OCI-LY7 (cell line): ENCODE data around the gene ACP3. TPM values are rescaled to one million over a fixed set of nuclear protein-coding genes. Genes with fewer than 3 reads are reported as not detected.

Experiments
- BruUV-seq: library from RNA; stranded (reverse); fragments of 400-500 nt; replicated peaks from 2 replicates; lab custom pipeline; 2021; lab: Mats Ljungman, UMichigan
- CTCF ChIA-PET: fragments of 300-600 bp; sonication (Branson Sonifier 250); formaldehyde crosslinking; loops from one replicate; lab custom pipeline; 2022; ENCODE audit warnings: antibody characterized with exemption; ENCODE audit not compliant: unreplicated experiment; lab: Charles Lee
- POLR2A ChIA-PET: fragments of 300-600 bp; sonication (Branson Sonifier 250); formaldehyde crosslinking; loops from one replicate; lab custom pipeline; 2022; ENCODE audit warnings: antibody characterized with exemption; lab: Charles Lee
- DNase-seq: peaks from one replicate; pipeline ENCODE4 v3.0.0-alpha.2; 2015; ENCODE audit warnings: low spot score
- H2AFZ ChIP-seq: fragments of 200-600 bp; sonication (generic), shearing (Covaris generic); 2 replicates; pipeline ENCODE4 v1.6.1; 2014; ENCODE audit warnings: mild to moderate bottlenecking, antibody characterized with exemption, low read length, moderate library complexity
- H3K27ac ChIP-seq: fragments of 200-600 bp; sonication (generic); 2 replicates; pipeline ENCODE4 v1.5.1; 2014; ENCODE audit warnings: mixed run types, low read depth, mild to moderate bottlenecking, moderate library complexity, low read length, inconsistent platforms; ENCODE audit not compliant: poor library complexity, severe bottlenecking
- H3K36me3 ChIP-seq: fragments of 200-600 bp; sonication (generic); 2 replicates; pipeline ENCODE4 v1.6.1; 2014; ENCODE audit warnings: mild to moderate bottlenecking, antibody characterized with exemption, low read length, moderate library complexity, mixed read lengths; ENCODE audit not compliant: insufficient read depth
- H3K4me1 ChIP-seq: fragments of 200-600 bp; sonication (generic); 2 replicates; pipeline ENCODE4 v1.5.1; 2014; ENCODE audit warnings: mild to moderate bottlenecking, low read length; ENCODE audit not compliant: insufficient read depth, poor library complexity, severe bottlenecking
- H3K4me2 ChIP-seq: fragments of 200-600 bp; sonication (generic); 2 replicates; pipeline ENCODE4 v1.6.1; 2014; ENCODE audit warnings: mild to moderate bottlenecking, low read length
- H3K4me3 ChIP-seq: fragments of 200-600 bp; sonication (generic); 2 replicates; pipeline ENCODE4 v1.5.1; 2014; ENCODE audit warnings: mild to moderate bottlenecking, low read depth, low read length; ENCODE audit not compliant: poor library complexity, severe bottlenecking
- H3K79me2 ChIP-seq: fragments of 200-600 bp; sonication (generic); 2 replicates; pipeline ENCODE4 v1.6.1; 2016; ENCODE audit warnings: low read depth, mild to moderate bottlenecking, low read length, moderate library complexity, mixed read lengths; ENCODE audit not compliant: insufficient read depth
- H3K9me2 ChIP-seq: fragments of 200-600 bp; sonication (generic); 2 replicates; pipeline ENCODE4 v1.6.1; 2016; ENCODE audit warnings: mild to moderate bottlenecking, low read length, mixed read lengths; ENCODE audit not compliant: insufficient read depth
- H3K9me3 ChIP-seq: fragments of 200-600 bp; sonication (generic); 2 replicates; pipeline ENCODE4 v1.6.1; 2014; ENCODE audit warnings: mild to moderate bottlenecking, mixed run types, low read length, mixed read lengths
- H4K20me1 ChIP-seq: fragments of 200-600 bp; sonication (generic); 2 replicates; pipeline ENCODE4 v1.6.1; 2014; ENCODE audit warnings: mild to moderate bottlenecking, antibody characterized with exemption, low read length, moderate library complexity, mixed read lengths; ENCODE audit not compliant: insufficient read depth
- EZH2phosphoT487 ChIP-seq: fragments of 200-600 bp; sonication (generic); IDR thresholded peaks from 2 replicates; pipeline ENCODE4 v1.6.1; 2018; ENCODE audit warnings: low read depth, borderline replicate concordance, mild to moderate bottlenecking, mixed run types, antibody characterized with exemption, low read length, moderate library complexity, mixed read lengths
- intact Hi-C: fragments of 100-400 bp; cut with micrococcal nuclease; formaldehyde crosslinking; loops from one replicate; pipeline ENCODE4 v1.10.0; 2022; ENCODE audit not compliant: unreplicated experiment
- total RNA-seq, 2 experiments: library from RNA; depleted of rRNA in 1 of 2; stranded (reverse); fragments of >200 nt in 1 of 2; shearing (Covaris generic) in 1 of 2; gene quantifications; 2 replicates each; pipeline ENCODE4 v1.2.3, GENCODE V29; 2014 to 2022
- TF ChIP-seq, protein P1 (sequence below): fragments of 200-600 bp; sonication (generic); conservative IDR thresholded peaks from 2 replicates; pipeline ENCODE4 v1.5.1; 2014; ENCODE audit warnings: mild to moderate bottlenecking, antibody characterized with exemption, low read length, moderate library complexity, mixed read lengths

Gene ACP3
- total RNA-seq, 2 experiments from 2014 or later = 4.1 to 13.7 TPM

DNA sequence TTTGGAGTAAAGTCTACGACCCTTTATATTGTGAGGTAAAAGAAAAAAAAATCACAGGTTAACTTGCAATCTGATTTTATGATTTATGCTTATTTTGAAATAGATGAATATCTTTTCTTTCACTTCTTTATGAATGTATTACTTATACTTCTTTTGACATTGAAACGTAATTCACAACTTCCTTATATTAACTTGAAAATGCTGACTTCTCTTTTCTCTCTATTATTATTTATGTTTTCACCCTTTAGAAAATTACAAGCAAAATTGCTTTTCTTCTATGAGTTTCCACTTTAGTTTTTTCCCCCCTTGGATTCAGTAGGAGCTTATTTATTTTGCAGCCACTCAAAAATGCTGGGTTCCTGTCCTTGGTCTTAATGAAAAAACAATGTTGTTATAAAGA is 25.4 kb downstream of the ACP3 start:
- peak overlapping the region; percentile 25 for H3K4me2 ChIP-seq
- no peaks in the 10 kb centered on the region for H4K20me1 ChIP-seq
- ChIA-PET CTCF (interaction anchor here (0.6 to 1.7 kb wide), 4 partner anchors 25 to 88 kb away, joined by 3 to 5 read pairs (median 3); partner anchors contain the start of gene ACP3), POLR2A (interaction anchor here (0.6 to 2.5 kb wide), 5 partner anchors 9 to 60 kb away, joined by 3 to 18 read pairs (median 5); partner anchors contain the start of gene ACP3)
- H3K4me3 ChIP-seq = no peak overlapping the region
- H3K4me1 ChIP-seq = no peaks in the 10 kb centered on the region
- H3K9me2 ChIP-seq = no peaks in the 10 kb centered on the region
- H3K79me2 ChIP-seq = no peaks in the 10 kb centered on the region
- H3K27ac ChIP-seq = no peak overlapping the region
- no peak for DNase-seq
- BruUV-seq = no TSS peak
- H2AFZ ChIP-seq = peak overlapping the region; percentile 63; the same call in 1 of the 2 replicates
- TF ChIP-seq EZH2phosphoT487 = no peak
- TF ChIP-seq, protein P1, sequence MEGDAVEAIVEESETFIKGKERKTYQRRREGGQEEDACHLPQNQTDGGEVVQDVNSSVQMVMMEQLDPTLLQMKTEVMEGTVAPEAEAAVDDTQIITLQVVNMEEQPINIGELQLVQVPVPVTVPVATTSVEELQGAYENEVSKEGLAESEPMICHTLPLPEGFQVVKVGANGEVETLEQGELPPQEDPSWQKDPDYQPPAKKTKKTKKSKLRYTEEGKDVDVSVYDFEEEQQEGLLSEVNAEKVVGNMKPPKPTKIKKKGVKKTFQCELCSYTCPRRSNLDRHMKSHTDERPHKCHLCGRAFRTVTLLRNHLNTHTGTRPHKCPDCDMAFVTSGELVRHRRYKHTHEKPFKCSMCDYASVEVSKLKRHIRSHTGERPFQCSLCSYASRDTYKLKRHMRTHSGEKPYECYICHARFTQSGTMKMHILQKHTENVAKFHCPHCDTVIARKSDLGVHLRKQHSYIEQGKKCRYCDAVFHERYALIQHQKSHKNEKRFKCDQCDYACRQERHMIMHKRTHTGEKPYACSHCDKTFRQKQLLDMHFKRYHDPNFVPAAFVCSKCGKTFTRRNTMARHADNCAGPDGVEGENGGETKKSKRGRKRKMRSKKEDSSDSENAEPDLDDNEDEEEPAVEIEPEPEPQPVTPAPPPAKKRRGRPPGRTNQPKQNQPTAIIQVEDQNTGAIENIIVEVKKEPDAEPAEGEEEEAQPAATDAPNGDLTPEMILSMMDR = no peak
- intact Hi-C loops = loop anchor here (1.0 to 5.0 kb wide), 3 partner anchors 26 to 310 kb away; partner anchors contain the start of gene ACP3
- H3K36me3 ChIP-seq = no peaks in the 10 kb centered on the region
- no peaks in the 10 kb centered on the region for H3K9me3 ChIP-seq

- peak overlapping the region; percentile 63; the same call in 1 of the 2 replicates for H2AFZ ChIP-seq
- H3K27ac ChIP-seq = no peak overlapping the region
- H3K4me1 ChIP-seq = no peaks in the 10 kb centered on the region
- no peaks in the 10 kb centered on the region for H3K79me2 ChIP-seq
- peak; percentile 77 for DNase-seq
- intact Hi-C loops = loop anchor here (1.0 to 5.0 kb wide), 3 partner anchors 26 to 311 kb away; partner anchors contain the start of gene ACP3
- TF ChIP-seq, protein P1 = peak; percentile 94
- no peak for TF ChIP-seq EZH2phosphoT487
- no peaks in the 10 kb centered on the region for H4K20me1 ChIP-seq
- no peaks in the 10 kb centered on the region for H3K9me3 ChIP-seq
- POLR2A ChIA-PET = interaction anchor here (0.6 to 2.5 kb wide), 6 partner anchors 9 to 61 kb away, joined by 3 to 18 read pairs (median 5); partner anchors contain the start of gene ACP3
- peak overlapping the region; percentile 25 for H3K4me2 ChIP-seq
- no peaks in the 10 kb centered on the region for H3K9me2 ChIP-seq
- no peak overlapping the region for H3K4me3 ChIP-seq
- no TSS peak for BruUV-seq
- no peaks in the 10 kb centered on the region for H3K36me3 ChIP-seq
- CTCF ChIA-PET = interaction anchor here (0.6 to 1.7 kb wide), 5 partner anchors 12 to 88 kb away, joined by 3 to 5 read pairs (median 3); partner anchors contain the start of gene ACP3
These were observed 25.9 kb downstream of the ACP3 start for GRCh38 chr3:132343018-132343612.
